Measurements from ENCODE around the gene APBB1IP.
"Not testable (repeated sequence)": the region's sequence is repeated elsewhere in the genome, so short reads cannot be mapped to it uniquely, and the experiment has no call there.

The APBB1IP gene

GRCh38 chr10:26437637-26438461, at the start of gene APBB1IP:
APBB1IP (plus strand) TSS chr10:26438341; CDS start chr10:26492327, 53,986 bp downstream.
- DNase-seq: peak in 10 of 14 donors; percentile 6 to 71 (median 39)

GRCh38 chr10:26389533-26389932, 48.6 kb upstream of the APBB1IP start:
- no peak for DNase-seq

GRCh38 chr10:26391701-26392695, 46.1 kb upstream of the APBB1IP start:
- DNase-seq: peak in 6 of 14 donors; percentile 4 to 44 (median 36)

GRCh38 chr10:26398353-26398752, 39.8 kb upstream of the APBB1IP start:
- not testable (repeated sequence) for DNase-seq

- no peak for DNase-seq
Measured at GRCh38 chr10:26407406-26407969, 30.7 kb upstream of the APBB1IP start.

GRCh38 chr10:26408858-26409494, 29.2 kb upstream of the APBB1IP start:
- DNase-seq: no peak

GRCh38 chr10:26410356-26410755, 27.8 kb upstream of the APBB1IP start:
- DNase-seq: no peak

- DNase-seq: no peak
Measured at GRCh38 chr10:26412932-26413331, 25.2 kb upstream of the APBB1IP start.

- DNase-seq: no peak
Measured at GRCh38 chr10:26413375-26413774, 24.8 kb upstream of the APBB1IP start.

GRCh38 chr10:26417136-26417535, 21.0 kb upstream of the APBB1IP start:
- DNase-seq: no peak

- no peak for DNase-seq
Measured at GRCh38 chr10:26422977-26423376, 15.2 kb upstream of the APBB1IP start.

- no peak for DNase-seq
Measured at GRCh38 chr10:26423722-26424121, 14.4 kb upstream of the APBB1IP start.

GRCh38 chr10:26430641-26431163, 7.4 kb upstream of the APBB1IP start:
- no peak for DNase-seq

GRCh38 chr10:26432938-26433337, 5.2 kb upstream of the APBB1IP start:
- DNase-seq: peak in 1 of 14 donors; percentile 4

- DNase-seq: no peak
Measured at GRCh38 chr10:26435852-26436251, 2.3 kb upstream of the APBB1IP start.

- no peak for DNase-seq
Measured at GRCh38 chr10:26436848-26437247, 1.3 kb upstream of the APBB1IP start.

- DNase-seq: peak in 1 of 14 donors; percentile 33
Measured at GRCh38 chr10:26438534-26439341, 597 bp downstream of the APBB1IP start.

GRCh38 chr10:26439406-26440087, 1.4 kb downstream of the APBB1IP start:
- DNase-seq: no peak

- no peak for DNase-seq
Measured at GRCh38 chr10:26440088-26440470, 1.9 kb downstream of the APBB1IP start.

GRCh38 chr10:26441491-26442214, 3.5 kb downstream of the APBB1IP start:
- DNase-seq: no peak

Measured in C1 segment of cervical spinal cord (tissue), 14 donors.